NCI-H146 treated with DMSO at 0.1 percent for 48 hours (cell line): Measurements from ENCODE around the gene METTL16.
A peak's percentile ranks its signal among the peaks of the same experiment; 100 is the strongest.

Source experiments
- DNase-seq: peaks from one replicate; lab custom pipeline; 2025; ENCODE audit not compliant: unreplicated experiment; lab: John Stamatoyannopoulos, UW

Gene METTL16

DNA sequence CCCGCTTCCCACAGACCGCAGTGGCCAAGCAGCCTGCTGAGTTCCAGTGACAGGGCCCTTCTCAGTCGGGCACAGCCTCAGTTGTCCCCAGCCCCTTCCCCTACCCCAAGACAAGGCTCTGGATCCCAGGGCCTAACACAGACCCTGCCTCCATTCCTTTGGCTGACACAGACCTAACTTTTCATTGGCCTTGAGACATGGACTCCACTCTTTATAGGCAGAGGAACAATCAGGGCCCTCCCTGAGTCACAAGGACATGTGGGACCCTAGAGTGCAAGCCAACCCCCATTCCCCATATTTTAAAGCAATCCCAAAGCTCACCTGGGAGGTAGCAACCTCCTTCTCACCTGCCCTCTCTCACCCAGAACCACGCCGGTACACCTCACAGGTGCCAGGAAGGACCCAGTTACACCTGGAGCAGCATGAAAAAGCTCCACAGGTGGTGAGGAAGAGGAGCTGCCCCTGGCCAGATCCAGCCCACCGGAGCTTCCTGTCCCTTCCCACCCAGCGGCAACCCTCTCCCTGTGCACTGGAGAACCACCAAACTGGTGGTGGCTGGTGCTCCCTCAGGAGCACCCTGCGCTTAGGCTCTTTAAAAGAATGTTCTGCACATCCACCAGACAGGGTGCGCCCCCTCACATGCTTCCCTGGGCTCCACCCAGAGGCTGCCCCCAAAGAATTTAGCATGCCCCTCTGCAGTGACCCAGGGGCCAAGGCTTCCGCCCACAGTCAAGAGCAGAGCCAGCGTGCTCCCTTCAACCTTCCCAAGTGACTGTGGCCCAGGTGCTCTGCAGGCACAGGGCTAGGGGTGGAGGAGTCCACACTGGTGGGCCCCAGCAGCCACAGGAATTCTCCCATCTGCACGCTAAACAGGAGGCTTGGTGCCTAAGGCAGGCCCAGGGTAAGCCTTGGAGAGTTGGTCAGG lies 114.2 kb downstream of the METTL16 start:
- DNase-seq: no peak

DNA sequence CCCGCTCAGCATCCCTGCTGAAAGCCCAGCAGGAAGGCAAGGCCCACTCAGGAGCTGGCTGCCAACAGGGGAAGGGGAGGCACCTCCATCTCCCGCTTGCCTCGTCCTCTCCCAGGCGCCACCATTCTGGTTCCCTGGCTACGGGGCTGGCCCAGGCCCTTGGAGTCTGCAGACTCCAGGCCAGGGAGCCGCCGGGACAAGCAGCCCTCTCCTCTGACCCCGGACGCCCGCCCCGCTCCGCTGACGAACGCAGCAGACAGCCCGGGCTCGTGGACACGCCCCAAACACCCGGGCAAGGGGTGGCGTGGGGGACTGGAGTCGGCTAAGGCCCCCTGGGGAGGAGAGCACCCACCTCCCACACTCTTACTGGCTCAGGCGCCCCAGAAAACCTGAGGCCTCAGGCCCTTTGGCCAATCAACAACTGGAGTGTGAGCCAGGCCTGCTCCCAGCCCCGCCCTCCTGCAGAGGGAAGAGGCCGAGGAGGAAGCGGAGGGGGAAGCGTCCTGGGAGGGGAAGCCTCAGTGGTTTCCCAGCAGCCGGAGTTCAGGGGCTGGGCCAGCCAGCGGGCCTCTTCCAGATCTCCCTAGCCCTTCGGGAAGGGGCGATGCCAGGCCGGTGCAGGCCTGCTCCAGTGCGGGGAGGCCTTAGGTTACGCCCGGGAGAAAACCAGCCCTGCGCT lies 115.0 kb downstream of the METTL16 start:
- no peak for DNase-seq

- DNase-seq: no peak
Observed at GRCh38 chr17:2396192-2396567, 115.5 kb downstream of the METTL16 start.

DNA sequence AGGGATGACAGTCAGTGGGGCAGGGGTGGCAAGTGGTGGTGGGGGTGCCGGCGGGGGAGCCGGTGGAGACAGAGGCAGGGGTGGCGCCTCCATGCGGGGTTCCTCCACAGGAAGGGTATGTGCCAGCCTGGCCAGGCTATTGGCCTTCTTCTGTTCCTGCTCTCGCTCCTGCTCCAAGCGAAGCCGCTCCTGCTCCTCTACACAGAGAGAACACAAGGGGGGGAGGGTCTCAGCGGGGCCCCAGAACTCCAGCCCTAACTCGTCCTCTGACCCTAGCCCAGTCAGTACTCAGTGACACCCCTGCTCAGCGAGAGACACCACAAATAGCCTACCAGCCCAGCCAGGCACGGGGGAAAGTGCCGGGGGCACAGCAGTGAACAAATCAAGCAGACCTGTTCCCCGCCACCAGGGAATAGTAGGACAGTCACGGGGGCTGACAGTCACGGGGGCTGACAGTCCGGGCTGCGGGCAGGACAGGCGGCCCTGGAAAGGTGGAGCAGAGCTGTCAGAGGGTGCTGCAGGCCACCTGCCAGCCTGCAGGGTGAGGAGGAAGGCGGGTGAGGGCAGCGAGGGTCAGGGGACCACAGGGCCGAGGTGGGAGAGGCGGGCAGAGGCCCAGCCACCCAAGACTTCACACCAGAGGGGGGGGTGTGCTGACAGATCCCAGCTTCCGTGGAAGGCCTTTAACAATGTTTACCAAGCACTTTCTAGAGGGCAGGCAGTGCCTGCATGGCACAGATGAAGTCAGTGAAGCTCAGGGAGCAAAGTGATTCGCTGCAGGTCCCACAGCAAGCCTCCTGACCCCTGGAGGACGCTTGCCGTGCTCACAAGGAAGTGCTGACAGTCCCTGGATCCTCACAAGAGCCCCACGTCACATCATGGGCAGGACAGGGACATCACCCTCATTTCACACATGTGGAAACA lies 116.2 kb downstream of the METTL16 start:
- DNase-seq: no peak

DNA sequence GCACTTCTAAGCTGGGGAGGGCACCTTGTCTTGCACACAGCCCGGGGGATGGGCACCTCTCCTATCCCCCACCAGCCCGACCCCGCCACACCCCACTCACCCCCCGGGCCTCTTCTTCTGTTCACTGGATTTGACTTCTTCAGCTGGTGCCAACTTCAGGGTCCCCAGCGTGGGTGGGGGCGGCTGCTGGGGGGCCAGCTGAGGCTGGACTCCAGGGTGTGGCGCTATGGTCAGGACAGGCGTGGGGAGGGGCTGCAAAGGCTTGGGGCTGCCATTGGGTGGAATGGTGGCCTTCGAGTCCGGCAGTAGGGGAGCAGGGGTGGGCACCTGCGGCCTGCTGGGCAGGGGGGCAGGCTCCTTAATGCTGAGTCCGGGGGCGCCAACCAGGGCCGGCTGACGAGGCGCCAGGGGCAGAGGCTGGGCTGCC lies 116.9 kb downstream of the METTL16 start:
- DNase-seq: no peak

DNA sequence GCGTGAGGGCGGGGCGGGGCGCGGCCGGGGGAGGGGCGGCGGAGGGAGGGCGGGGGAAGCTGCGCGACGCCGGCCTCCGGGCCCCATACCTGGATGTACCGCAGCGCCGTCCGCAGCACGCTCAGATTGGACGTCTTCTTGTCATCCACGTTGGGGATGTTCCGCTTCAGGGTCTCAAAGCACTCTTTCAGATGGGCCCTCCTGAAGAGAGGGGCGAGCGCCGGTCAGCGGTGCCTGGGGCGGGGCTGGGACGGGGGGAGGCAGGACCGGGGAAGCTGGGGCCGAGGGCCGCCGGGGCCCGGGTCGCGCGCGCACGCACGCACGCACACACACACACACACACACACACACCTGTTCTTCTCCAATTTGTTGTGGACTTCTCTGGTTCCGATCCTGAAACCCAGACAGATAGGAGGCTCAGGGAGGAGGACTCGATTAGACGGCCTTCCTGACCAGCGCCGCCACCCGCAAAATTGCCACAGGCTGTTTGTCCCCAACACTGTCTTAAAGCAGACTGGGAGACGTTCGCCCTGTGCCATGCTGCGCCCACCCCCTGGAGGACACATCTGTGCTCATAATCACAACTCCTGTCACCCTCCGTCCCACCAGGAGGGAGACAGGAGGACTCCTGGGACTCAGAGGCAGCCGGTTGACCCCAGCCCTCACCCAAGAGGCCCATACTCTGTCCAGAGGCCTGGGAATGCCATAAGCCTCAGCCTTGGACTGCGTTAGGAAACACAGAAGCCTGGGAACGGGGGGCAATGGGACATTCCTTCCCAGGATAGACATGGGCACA lies 117.5 kb downstream of the METTL16 start:
- DNase-seq: no peak

GRCh38 chr17:2393174-2393953 lies 118.3 kb downstream of the METTL16 start:
- DNase-seq: peak; percentile 67

DNA sequence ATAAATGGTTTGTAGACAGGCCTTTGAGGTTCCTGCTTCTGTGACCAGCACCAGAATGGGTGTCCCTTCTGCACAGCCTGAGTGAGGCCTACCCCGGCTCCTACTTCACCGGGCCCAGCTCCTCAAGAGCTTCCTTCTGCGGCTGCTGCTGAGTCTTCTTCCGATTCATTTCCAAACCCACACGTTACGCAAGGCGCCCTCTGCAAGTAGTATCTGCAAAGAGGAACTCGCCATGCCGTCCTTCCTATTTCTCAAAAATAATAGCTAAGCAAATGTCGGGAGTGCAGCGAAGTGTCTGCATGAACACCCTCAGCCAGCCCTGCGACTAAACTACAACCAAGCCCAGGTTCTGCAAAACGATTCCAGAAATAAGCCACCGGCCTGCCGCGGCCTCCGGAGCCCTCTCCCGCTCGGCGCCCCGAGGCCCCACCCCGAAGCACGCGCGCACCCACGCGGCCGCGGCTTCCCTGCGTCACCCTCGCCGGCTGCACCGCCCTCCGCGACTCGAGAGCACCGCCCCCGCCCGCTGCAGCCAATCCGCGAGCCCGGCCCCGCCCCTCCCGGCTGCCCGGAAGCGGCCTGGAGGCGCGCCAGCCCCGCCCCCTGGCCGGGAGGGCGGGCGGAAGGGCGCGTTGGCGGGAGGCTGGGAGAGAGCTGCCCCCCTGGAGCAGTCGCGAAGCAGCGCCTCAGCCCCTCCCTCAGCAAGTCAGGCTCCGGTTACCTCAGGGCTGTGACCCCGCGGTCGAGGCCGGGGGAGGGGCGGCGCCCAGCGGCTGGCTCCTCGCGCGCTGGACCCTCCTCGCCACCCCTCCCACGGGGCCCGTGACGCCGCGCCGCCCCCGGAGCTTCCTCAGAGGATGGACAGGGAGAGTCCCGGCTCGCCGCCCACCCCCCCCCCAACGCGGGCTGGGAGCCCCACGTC lies 119.2 kb downstream of the METTL16 start:
- peak; percentile 84 for DNase-seq

DNA sequence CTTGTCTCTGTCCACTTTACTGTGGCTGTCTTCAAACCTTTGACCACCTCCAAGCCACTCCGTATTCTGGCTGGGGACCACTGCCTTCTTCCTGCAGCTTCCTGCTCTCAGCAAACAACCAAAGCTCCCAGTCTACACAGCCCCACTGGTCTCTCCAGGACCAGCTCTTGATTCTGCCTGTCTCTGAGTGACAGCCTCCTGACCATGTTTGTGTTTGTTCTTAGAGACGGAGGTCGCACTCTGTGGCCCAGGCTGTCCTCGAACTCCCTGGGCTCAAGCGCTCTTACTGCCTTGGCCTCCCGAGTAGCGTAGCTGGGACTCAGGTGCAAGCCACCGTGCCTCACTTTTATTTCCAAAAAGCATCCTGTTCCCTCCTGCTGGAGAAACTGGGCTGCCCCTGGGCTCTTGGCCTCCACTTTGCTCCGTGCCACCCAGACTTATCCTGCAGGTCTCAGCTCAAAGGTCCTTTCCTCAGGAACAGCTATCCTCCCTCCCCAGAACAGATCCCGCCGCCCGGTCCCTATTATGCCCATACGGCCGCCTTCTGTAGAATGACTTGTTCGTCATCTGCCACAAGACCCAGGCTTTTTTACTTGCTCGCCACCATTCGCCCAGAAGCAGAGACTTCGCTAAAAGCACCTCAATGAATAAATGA lies 120.0 kb downstream of the METTL16 start:
- no peak for DNase-seq

DNA sequence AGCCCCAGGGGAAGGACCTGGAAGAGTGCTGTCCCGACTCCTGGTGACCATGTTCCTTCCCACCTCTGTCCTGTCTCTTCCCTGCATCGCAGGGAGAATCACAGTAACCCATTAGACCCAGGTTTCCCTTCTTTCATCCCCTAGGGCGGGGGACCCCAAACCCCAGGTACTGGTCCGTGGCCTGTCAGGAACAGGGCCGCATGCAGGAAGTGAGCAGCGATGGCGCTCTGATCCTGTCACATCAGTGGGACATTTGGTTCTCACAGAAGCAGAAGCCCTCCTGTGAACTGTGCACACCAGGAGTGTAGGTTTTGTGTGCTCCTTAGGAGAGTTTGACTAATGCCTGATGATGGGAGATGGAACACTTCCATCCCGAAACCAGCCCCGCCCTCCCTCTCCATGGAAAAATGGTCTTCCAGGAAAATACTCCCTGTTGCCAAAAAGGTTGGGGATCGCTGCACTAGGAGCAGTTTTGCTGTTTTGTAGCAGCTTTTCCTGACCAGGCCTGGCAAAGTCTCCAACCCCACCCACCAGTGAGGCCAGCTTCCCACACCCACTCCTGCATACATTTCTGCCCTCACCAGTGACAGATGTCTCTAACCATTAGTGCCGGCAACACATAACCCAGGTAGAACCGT lies 121.4 kb downstream of the METTL16 start:
- no peak for DNase-seq

- DNase-seq: no peak
Observed at GRCh38 chr17:2388683-2389055, 123.0 kb downstream of the METTL16 start.

- no peak for DNase-seq
Observed at GRCh38 chr17:2388020-2388682, 123.5 kb downstream of the METTL16 start.

DNA sequence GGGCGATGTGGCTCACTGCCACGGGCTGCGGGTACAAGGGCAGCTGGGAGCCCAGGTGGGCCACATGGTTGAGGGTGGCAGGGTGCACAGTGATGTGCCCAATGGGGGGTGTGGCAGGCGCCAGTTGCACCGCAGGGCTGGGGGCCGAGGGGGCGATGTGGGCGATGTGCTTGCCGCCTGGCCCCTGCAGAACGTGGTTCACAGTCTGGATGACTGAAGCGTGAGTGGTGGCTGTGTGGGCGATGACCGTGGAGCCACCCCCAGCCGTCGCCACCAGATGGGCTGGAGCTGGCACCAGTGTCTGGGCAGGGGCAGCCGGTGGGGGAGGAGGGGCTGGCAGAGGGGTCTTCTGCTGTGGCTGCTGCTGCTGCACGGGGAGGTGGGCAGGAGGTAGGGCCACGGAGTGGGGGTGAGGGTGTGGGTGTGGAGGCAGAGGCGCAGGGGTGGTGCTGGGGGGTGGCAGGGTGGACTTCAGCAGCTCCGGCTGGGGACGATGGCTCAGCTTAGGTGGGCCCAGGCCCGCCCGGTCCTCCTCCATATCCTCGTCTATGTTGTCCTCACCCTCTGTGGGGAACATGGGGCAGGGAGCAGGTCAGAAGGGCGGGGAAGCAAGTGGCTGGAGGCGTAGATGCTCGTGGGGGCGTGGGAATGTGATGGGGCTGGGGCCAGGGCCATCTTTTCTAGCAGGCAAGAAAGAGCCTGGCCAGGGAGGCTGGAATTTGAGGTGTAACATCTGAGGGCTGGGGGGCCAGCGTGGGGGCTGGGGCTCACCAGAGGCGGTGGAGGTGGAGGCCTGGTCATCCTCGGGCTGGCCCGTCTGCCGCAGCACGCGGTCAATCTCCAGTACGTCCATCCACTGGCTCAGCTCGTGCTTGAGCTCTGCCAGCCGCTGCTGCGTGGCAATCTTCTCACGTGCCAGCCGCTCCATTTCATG lies 124.3 kb downstream of the METTL16 start:
- DNase-seq: no peak

- DNase-seq: no peak
Observed at GRCh38 chr17:2386400-2387085, 125.1 kb downstream of the METTL16 start.
